HepG2 (cell line): ENCODE measurements around the gene RHO. TPM values are rescaled to one million over a fixed set of nuclear protein-coding genes. Genes with fewer than 3 reads are reported as not detected.

Experiments
- ATAC-seq: fragments of 200-7000 bp; cut with Tn5 transposase; 3 replicates; pipeline ENCODE4 v1.9.1; 2020; ENCODE audit warnings: mild to moderate bottlenecking, moderate library complexity
- BruUV-seq: library from RNA; stranded (reverse); fragments of 400-500 nt; replicated peaks from 2 replicates; lab custom pipeline; 2021; lab: Mats Ljungman, UMichigan
- CTCF ChIA-PET: fragments of 300-600 bp; formaldehyde crosslinking; extraction: SDS; loops from one replicate; lab custom pipeline; 2021; ENCODE audit warnings: low total read pairs, inconsistent platforms, low intra/inter-chr PET ratio; lab: Yijun Ruan, JAX
- POLR2A ChIA-PET: fragments of 350-600 bp; sonication (Branson Sonifier 250); formaldehyde crosslinking; loops from one replicate; lab custom pipeline; 2020; ENCODE audit warnings: antibody characterized with exemption, inconsistent platforms; lab: Yijun Ruan, JAX
- DNase-seq: peaks from one replicate; pipeline ENCODE4 v3.0.0-alpha.2; 2015; ENCODE audit warnings: low spot score
- FAIRE-seq: peaks from 3 replicates; lab custom pipeline; 2011; peaks lifted over from hg19 to GRCh38; lab: Jason Lieb, UNC
- H2AFZ ChIP-seq: one replicate; pipeline ENCODE4 v1.6.1; 2011; ENCODE audit warnings: low read length, inconsistent platforms
- H3K27ac ChIP-seq: fragments of 300-600 bp; 3 replicates; pipeline ENCODE4 v1.8.0; 2011; ENCODE audit warnings: mixed run types, mild to moderate bottlenecking, mixed read lengths, low read length, inconsistent platforms; ENCODE audit not compliant: insufficient read depth; ENCODE audit errors: extremely low read length
- H3K27me3 ChIP-seq, 2 experiments: fragments of 200-600 bp in 1 of 2; 2 replicates in 1 of 2; 3 replicates in 1 of 2; pipeline versions ENCODE4 v1.6.0 to v1.8.0; 2011; ENCODE audit warnings: low read length in 2 of 2, mild to moderate bottlenecking in 2 of 2, moderate library complexity in 2 of 2, inconsistent platforms in 1 of 2; ENCODE audit not compliant: insufficient read depth in 2 of 2, control insufficient read depth in 1 of 2
- H3K36me3 ChIP-seq, 2 experiments: fragments of 200-600 bp in 1 of 2; replicated peaks in 1 of 2; 2 replicates in 1 of 2; 3 replicates in 1 of 2; pipeline versions ENCODE4 v1.5.1 to v1.8.0; 2011; ENCODE audit warnings: low read length in 2 of 2, inconsistent platforms in 1 of 2; ENCODE audit not compliant: insufficient read depth in 2 of 2, control insufficient read depth in 1 of 2
- H3K4me1 ChIP-seq: 2 replicates; pipeline ENCODE4 v1.5.1; 2012; ENCODE audit warnings: low read length, inconsistent platforms; ENCODE audit not compliant: insufficient read depth
- H3K4me2 ChIP-seq: 2 replicates; pipeline ENCODE4 v1.6.0; 2011; ENCODE audit warnings: low read depth, low read length, inconsistent platforms
- H3K4me3 ChIP-seq, 3 experiments: fragments of 200-600 bp in 1 of 3; sonication (generic), shearing (Covaris generic) in 1 of 3; replicated peaks in 1 of 3; 2 replicates each; pipeline ENCODE4 v1.5.1; 2011 to 2016; ENCODE audit warnings: low read length in 3 of 3, inconsistent platforms in 2 of 3, low read depth in 2 of 3, mild to moderate bottlenecking in 2 of 3, control low read depth in 1 of 3, mixed read lengths in 1 of 3; ENCODE audit not compliant: insufficient read depth in 1 of 3
- H3K79me2 ChIP-seq: one replicate; pipeline ENCODE4 v1.6.1; 2011; ENCODE audit warnings: low read length, inconsistent platforms; ENCODE audit not compliant: insufficient read depth
- H3K9ac ChIP-seq: 2 replicates; pipeline ENCODE4 v1.6.0; 2011; ENCODE audit warnings: mild to moderate bottlenecking, low read depth, low read length, inconsistent platforms; ENCODE audit not compliant: insufficient read depth
- H3K9me3 ChIP-seq: 2 replicates; pipeline ENCODE4 v1.5.1; 2012; ENCODE audit warnings: mild to moderate bottlenecking, low read length
- H4K20me1 ChIP-seq: 2 replicates; pipeline ENCODE4 v1.6.0; 2011; ENCODE audit warnings: inconsistent platforms, mild to moderate bottlenecking, low read length, moderate library complexity; ENCODE audit not compliant: insufficient read depth
- ARNT2 ChIP-seq: sonication (generic); formaldehyde crosslinking; IDR thresholded peaks from 2 replicates; pipeline ENCODE4 v1.8.0; 2022; ENCODE audit warnings: mild to moderate bottlenecking, low read depth, missing genetic modification reagents, moderate library complexity
- FIP1L1 ChIP-seq: fragments of 200-400 bp; formaldehyde crosslinking; IDR thresholded peaks from 2 replicates; pipeline ENCODE4 v1.6.1; 2018; ENCODE audit warnings: low read depth, mild to moderate bottlenecking, low read length, moderate library complexity, borderline replicate concordance; ENCODE audit not compliant: insufficient read depth
- MEIS1 ChIP-seq: sonication (generic); formaldehyde crosslinking; IDR thresholded peaks from 2 replicates; pipeline ENCODE4 v1.9.0; 2021; ENCODE audit warnings: mild to moderate bottlenecking, missing genetic modification reagents, moderate library complexity, borderline replicate concordance
- TP53 ChIP-seq: sonication (generic); formaldehyde crosslinking; conservative IDR thresholded peaks from 2 replicates; pipeline ENCODE4 v1.4.0; 2020; ENCODE audit warnings: missing genetic modification reagents
- ZNF570 ChIP-seq: sonication (generic); formaldehyde crosslinking; IDR thresholded peaks from 2 replicates; pipeline ENCODE4 v1.4.0; 2020; ENCODE audit warnings: mild to moderate bottlenecking, missing genetic modification reagents, borderline replicate concordance
- ZNF709 ChIP-seq: sonication (generic); formaldehyde crosslinking; IDR thresholded peaks from 2 replicates; pipeline ENCODE4 v1.5.0; 2020; ENCODE audit warnings: mild to moderate bottlenecking, missing genetic modification reagents
- WGBS: methylation state at CpG from one replicate; pipeline ENCODE4 v1.1.6; 2017; ENCODE audit warnings: low lambda C conversion rate; 5-methylcytosine and 5-hydroxymethylcytosine counted together
- in situ Hi-C: cut with HindIII; loops from 2 replicates; pipeline ENCODE4 v1.10.0; 2017; ENCODE audit warnings: low pct_unique_long_range_greater_than_20kb; ENCODE audit not compliant: extremely low pct_ligation_motif_present
- intact Hi-C: fragments of 100-400 bp; cut with micrococcal nuclease; formaldehyde crosslinking; loops from one replicate; pipeline ENCODE4 v1.10.0; 2022; ENCODE audit not compliant: unreplicated experiment
- polyA plus RNA-seq, 8 experiments: library from polyadenylated mRNA; depleted of rRNA in 3 of 8; stranded (reverse) in 7 of 8; unstranded in 1 of 8; fragments of >200 nt; fragmentation: Illumina TruSeq in 4 of 8; extraction: Trizol in 4 of 8; gene quantifications; 2 replicates each; pipeline versions ENCODE4 v1.2.1 to v1.2.3, GENCODE V29; 2011 to 2016; ENCODE audit warnings: low read depth in 4 of 8, missing spikeins in 1 of 8, mixed read lengths in 1 of 8; ENCODE audit not compliant: insufficient read depth in 1 of 8
- total RNA-seq, 5 experiments: library from RNA; depleted of rRNA; stranded (reverse); fragments of >200 nt; fragmentation: Illumina TruSeq; extraction: Trizol; gene quantifications; 2 replicates each; pipeline ENCODE4 v1.2.3, GENCODE V29; 2016; ENCODE audit warnings: low read depth in 1 of 5
- TF ChIP-seq, protein P1 (sequence below): sonication (generic); formaldehyde crosslinking; IDR thresholded peaks from 2 replicates; pipeline ENCODE4 v1.4.0; 2020; ENCODE audit warnings: mild to moderate bottlenecking, missing genetic modification reagents
- TF ChIP-seq, protein P2 (sequence below): sonication (generic); formaldehyde crosslinking; IDR thresholded peaks from 2 replicates; pipeline ENCODE4 v1.5.0; 2020; ENCODE audit warnings: mild to moderate bottlenecking, low read depth, missing genetic modification reagents, borderline replicate concordance
- TF ChIP-seq, protein P3 (sequence below): sonication (generic); formaldehyde crosslinking; IDR thresholded peaks from 2 replicates; pipeline ENCODE4 v1.8.0; 2022; ENCODE audit warnings: mild to moderate bottlenecking, missing genetic modification reagents, moderate library complexity

The RHO gene
- total and polyA plus RNA-seq, 2 of the 13 experiments (the other 11 are each of a cell fraction or from before 2014, with no cell fraction given), result not detected

DNA sequence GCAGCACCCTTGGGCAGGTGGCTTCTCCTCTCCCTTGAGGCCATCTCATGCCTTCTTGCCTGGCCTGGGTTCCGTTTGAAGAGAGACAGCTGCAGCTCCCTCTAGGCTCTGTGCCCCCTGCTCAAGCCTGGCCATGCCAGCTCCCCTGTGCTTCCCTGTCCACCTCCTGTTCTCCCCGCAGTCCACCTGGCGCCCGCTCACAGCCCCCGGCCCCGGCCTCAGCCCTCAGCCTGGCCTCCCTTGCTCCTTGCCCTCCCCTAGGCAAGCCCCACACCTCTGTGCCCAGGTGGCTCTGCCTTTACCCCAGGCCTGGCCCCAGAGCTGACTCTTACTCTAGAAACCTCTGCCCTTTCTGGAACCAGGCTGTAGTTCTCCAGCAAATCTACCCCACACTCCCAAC lies 13.9 kb upstream of the RHO start:
- Histone ChIP-seq H3K9me3 (no peaks in the 10 kb centered on the region), H3K9ac (no peak overlapping the region), H2AFZ (no peak overlapping the region), H3K27me3 (no peaks in the 10 kb centered on the region), H3K4me3 (no peak overlapping the region), H3K79me2 (no peaks in the 10 kb centered on the region), H3K4me1 (peaks cover 41% of the 10 kb centered on the region), H3K36me3 (peaks cover 0 to 1% of the 10 kb centered on the region in 2 experiments; a peak in 1 of 5 replicates), H3K4me2 (no peak overlapping the region), H3K27ac (no peak overlapping the region), H4K20me1 (no peaks in the 10 kb centered on the region)
- ChIA-PET POLR2A (no interaction called here), CTCF (no interaction called here)
- intact Hi-C loops (no loop called here), in situ Hi-C loops (no loop called here)
- no peak for DNase-seq
- no peak for FAIRE-seq
- BruUV-seq, result no TSS peak
- WGBS, result 97% methylated on average over 6 of the region's 6 CpGs
- ATAC-seq, result no peak
- TF ChIP-seq ARNT2 (CRISPR knock-in tag) (no peak), MEIS1 (CRISPR knock-in tag) (no peak), ZNF709 (CRISPR knock-in tag) (no peak), ZNF570 (CRISPR knock-in tag) (no peak), TP53 (no peak), FIP1L1 (no peak)
- TF ChIP-seq, protein P1, sequence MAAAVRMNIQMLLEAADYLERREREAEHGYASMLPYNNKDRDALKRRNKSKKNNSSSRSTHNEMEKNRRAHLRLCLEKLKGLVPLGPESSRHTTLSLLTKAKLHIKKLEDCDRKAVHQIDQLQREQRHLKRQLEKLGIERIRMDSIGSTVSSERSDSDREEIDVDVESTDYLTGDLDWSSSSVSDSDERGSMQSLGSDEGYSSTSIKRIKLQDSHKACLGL (CRISPR knock-in tag), result no peak
- TF ChIP-seq, protein P2, sequence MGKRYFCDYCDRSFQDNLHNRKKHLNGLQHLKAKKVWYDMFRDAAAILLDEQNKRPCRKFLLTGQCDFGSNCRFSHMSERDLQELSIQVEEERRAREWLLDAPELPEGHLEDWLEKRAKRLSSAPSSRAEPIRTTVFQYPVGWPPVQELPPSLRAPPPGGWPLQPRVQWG (CRISPR knock-in tag), result no peak
- TF ChIP-seq, protein P3, sequence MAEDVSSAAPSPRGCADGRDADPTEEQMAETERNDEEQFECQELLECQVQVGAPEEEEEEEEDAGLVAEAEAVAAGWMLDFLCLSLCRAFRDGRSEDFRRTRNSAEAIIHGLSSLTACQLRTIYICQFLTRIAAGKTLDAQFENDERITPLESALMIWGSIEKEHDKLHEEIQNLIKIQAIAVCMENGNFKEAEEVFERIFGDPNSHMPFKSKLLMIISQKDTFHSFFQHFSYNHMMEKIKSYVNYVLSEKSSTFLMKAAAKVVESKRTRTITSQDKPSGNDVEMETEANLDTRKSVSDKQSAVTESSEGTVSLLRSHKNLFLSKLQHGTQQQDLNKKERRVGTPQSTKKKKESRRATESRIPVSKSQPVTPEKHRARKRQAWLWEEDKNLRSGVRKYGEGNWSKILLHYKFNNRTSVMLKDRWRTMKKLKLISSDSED (CRISPR knock-in tag), result no peak
